ENCODE data around the gene PRSS53. TPM values are rescaled to one million over a fixed set of nuclear protein-coding genes. Genes with fewer than 3 reads are reported as not detected.

The PRSS53 gene
- total RNA-seq, 2 experiments from 2014 or later: 4.7 to 4.9 TPM

DNA sequence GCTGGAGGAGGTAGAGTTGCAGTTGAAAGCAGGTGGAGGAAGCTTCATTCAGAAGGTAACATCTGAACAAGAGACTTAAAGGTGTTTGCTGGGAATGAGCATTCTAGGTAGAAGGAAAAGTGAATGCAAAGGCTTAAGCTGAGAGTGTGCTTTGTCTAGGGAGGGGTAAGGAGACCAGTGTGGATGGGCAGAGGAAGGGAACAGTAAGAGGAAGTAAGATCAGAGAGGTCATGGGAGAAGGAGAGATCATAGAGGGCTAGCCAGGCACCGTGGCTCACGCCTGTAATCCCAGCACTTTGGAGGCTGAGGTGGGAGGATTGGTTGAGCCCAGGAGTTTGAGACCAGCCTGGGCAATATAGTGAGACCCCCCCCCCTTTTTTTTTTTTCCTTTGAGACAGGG, 52.1 kb downstream of the PRSS53 start:
- H3K36me3 Mint-ChIP-seq (ENCODE audit: low read depth): peaks cover 47% of the 10 kb centered on the region
- ChIA-PET CTCF (no interaction called here), POLR2A (interaction anchor here (1.0 to 4.6 kb wide), 2 partner anchors 10 to 36 kb away, joined by 3 to 29 read pairs; partner anchors contain the start of genes ZNF646 and ZNF668)
- H3K4me1 Mint-ChIP-seq: peaks cover 26% of the 10 kb centered on the region
- no peak for DNase-seq
- H3K9me3 Mint-ChIP-seq: no peaks in the 10 kb centered on the region
- no peak overlapping the region for H3K4me3 Mint-ChIP-seq
- no peak overlapping the region for H3K27ac Mint-ChIP-seq
- no peaks in the 10 kb centered on the region for H3K27me3 Mint-ChIP-seq

DNA sequence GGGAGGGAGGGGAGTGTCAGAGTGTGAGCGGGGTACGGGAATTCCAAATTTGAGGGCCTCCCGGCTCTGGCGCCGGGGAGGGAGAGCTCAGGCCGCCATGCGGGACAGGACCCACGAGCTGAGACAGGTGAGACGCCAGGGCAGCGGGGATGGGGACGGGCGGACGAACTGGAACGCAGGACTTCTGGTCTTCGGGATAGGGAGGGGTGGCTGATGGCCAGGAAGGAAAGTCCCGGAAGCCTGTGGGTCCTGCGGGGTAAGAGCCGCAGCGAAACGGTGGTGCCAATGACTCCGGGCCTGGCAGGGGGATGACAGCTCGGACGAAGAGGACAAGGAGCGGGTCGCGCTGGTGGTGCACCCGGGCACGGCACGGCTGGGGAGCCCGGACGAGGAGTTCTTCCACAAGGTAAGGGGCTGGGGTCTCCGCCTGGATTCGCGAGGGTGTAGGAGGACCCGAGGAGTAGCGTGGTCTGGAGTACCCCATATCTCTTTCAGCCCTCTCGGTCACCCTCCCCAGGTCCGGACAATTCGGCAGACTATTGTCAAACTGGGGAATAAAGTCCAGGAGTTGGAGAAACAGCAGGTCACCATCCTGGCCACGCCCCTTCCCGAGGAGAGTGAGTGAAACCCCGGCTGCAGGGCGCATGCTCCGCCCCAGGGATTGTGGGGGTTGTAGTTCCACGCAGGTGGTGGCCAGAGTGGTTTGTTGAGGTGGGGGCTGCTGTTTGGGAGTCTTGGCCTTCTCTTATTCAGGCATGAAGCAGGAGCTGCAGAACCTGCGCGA, 54.8 kb downstream of the PRSS53 start:
- peak overlapping the region; percentile 86 for H3K4me3 Mint-ChIP-seq
- ChIA-PET POLR2A (interaction anchor here (0.7 to 4.6 kb wide), 7 partner anchors 26 to 146 kb away, joined by 3 to 29 read pairs (median 4); partner anchors contain the start of genes FUS, KAT8, VKORC1 and ZNF646), CTCF (interaction anchor here (0.8 to 1.8 kb wide), 3 partner anchors 48 to 108 kb away, joined by 3 read pairs; no protein-coding TSS in a partner anchor)
- H3K36me3 Mint-ChIP-seq (ENCODE audit: low read depth): peaks cover 39% of the 10 kb centered on the region
- DNase-seq: peak; percentile 91
- H3K27me3 Mint-ChIP-seq: no peaks in the 10 kb centered on the region
- H3K27ac Mint-ChIP-seq: peak overlapping the region; percentile 79
- H3K9me3 Mint-ChIP-seq: no peaks in the 10 kb centered on the region
- H3K4me1 Mint-ChIP-seq: peaks cover 28% of the 10 kb centered on the region

Other genes starting within 250 kb of the PRSS53 start
- 10 to 100 TPM; 22.3 to 23.5 TPM for gene BCL7C, start 194.9 kb downstream of the PRSS53 start, total RNA-seq
- under 1 TPM; 0.20 to 0.25 TPM for gene CTF1, start 192.3 kb downstream of the PRSS53 start, total RNA-seq
- gene FBXL19, start 165.4 kb downstream of the PRSS53 start, total RNA-seq: 10 to 100 TPM; 25.8 to 27.2 TPM
- gene ORAI3, start 139.9 kb downstream of the PRSS53 start, total RNA-seq: 10 to 100 TPM; 30.3 to 33.6 TPM
- gene SETD1A, start 131.2 kb downstream of the PRSS53 start, total RNA-seq: 10 to 100 TPM; 18.8 to 20.3 TPM
- gene HSD3B7, start 103.7 kb downstream of the PRSS53 start, total RNA-seq: 1 to 10 TPM; 7.1 to 7.5 TPM
- 1 to 10 TPM; 1.5 to 1.7 TPM for gene STX1B, start 78.3 kb downstream of the PRSS53 start, total RNA-seq
- gene STX4, start 55.4 kb downstream of the PRSS53 start, total RNA-seq: 10 to 100 TPM; 67.2 to 70.0 TPM
- 10 to 100 TPM; 13.9 to 17.4 TPM for gene ZNF668, start 14.7 kb downstream of the PRSS53 start, total RNA-seq
- gene ZNF646, start 14.5 kb downstream of the PRSS53 start, total RNA-seq: 10 to 100 TPM; 31.9 to 32.1 TPM
- gene VKORC1, start 5.9 kb upstream of the PRSS53 start, total RNA-seq: 10 to 100 TPM; 66.0 to 66.1 TPM
- 10 to 100 TPM; 32.9 to 34.4 TPM for gene BCKDK, start 19.4 kb upstream of the PRSS53 start, total RNA-seq
- 10 to 100 TPM; 43.7 to 44.3 TPM for gene KAT8, start 28.7 kb upstream of the PRSS53 start, total RNA-seq
- gene PRSS8, start 46.8 kb upstream of the PRSS53 start, total RNA-seq: not detected
- under 1 TPM; 0.58 to 0.85 TPM for gene PRSS36, start 61.1 kb upstream of the PRSS53 start, total RNA-seq
- 100 to 1,000 TPM; 386 to 397 TPM for gene FUS, start 91.2 kb upstream of the PRSS53 start, total RNA-seq
- 100 to 1,000 TPM in 1 of 2 experiments, 10 to 100 TPM in 1; 96.1 to 102 TPM for gene PYCARD, start 113.8 kb upstream of the PRSS53 start, total RNA-seq
- gene TRIM72, start 125.2 kb upstream of the PRSS53 start, total RNA-seq: under 1 TPM; 0.03 to 0.05 TPM
- gene PYDC1, start 128.2 kb upstream of the PRSS53 start, total RNA-seq: not detected
- 10 to 100 TPM; 81.3 to 82.1 TPM for gene ITGAM, start 171.0 kb upstream of the PRSS53 start, total RNA-seq

Measured in activated CD4-positive, alpha-beta memory T cell treated with anti-CD3 and anti-CD28 coated beads, Interleukin-2, amount 10 ng/mL, durations not matched to agents 7 days and 5 days (primary cell).